Hypothalamus (tissue), 51 donors: ENCODE data around the gene ARHGEF28.

Experiments
- DNase-seq, 51 donors: peaks; one replicate each; lab custom pipeline; 2025; lab: John Stamatoyannopoulos, UW

ARHGEF28 gene

GRCh38 chr5:73727470-73727869 is 101.5 kb downstream of the ARHGEF28 start:
- DNase-seq, result no peak

GRCh38 chr5:73728493-73729273 is 102.7 kb downstream of the ARHGEF28 start:
- DNase-seq, result no peak

- no peak for DNase-seq
These were observed 103.3 kb downstream of the ARHGEF28 start for GRCh38 chr5:73729329-73729728.

- no peak for DNase-seq
These were observed 106.0 kb downstream of the ARHGEF28 start for GRCh38 chr5:73732045-73732444.

- DNase-seq, result no peak
These were observed 107.2 kb downstream of the ARHGEF28 start for GRCh38 chr5:73733219-73733618.

- DNase-seq, result no peak
These were observed 109.2 kb downstream of the ARHGEF28 start for GRCh38 chr5:73735032-73735734.

- no peak for DNase-seq
These were observed 113.7 kb downstream of the ARHGEF28 start for GRCh38 chr5:73739650-73740049.

GRCh38 chr5:73740274-73740790 is 114.3 kb downstream of the ARHGEF28 start:
- DNase-seq, result no peak

- DNase-seq, result no peak
These were observed 117.2 kb downstream of the ARHGEF28 start for GRCh38 chr5:73743161-73743560.

- DNase-seq, result no peak
These were observed 119.8 kb downstream of the ARHGEF28 start for GRCh38 chr5:73745836-73746235.

- DNase-seq, result no peak
These were observed 120.6 kb downstream of the ARHGEF28 start for GRCh38 chr5:73746608-73747007.

- no peak for DNase-seq
These were observed 121.8 kb downstream of the ARHGEF28 start for GRCh38 chr5:73747696-73748380.

- DNase-seq, result no peak
These were observed 122.8 kb downstream of the ARHGEF28 start for GRCh38 chr5:73748510-73749400.

- no peak for DNase-seq
These were observed 123.7 kb downstream of the ARHGEF28 start for GRCh38 chr5:73749485-73750270.

GRCh38 chr5:73751254-73751914 is 125.4 kb downstream of the ARHGEF28 start:
- DNase-seq, result no peak

- DNase-seq, result no peak
These were observed 128.3 kb downstream of the ARHGEF28 start for GRCh38 chr5:73754254-73754653.

- no peak for DNase-seq
These were observed 131.4 kb downstream of the ARHGEF28 start for GRCh38 chr5:73757416-73757815.

GRCh38 chr5:73759771-73760170 is 133.8 kb downstream of the ARHGEF28 start:
- no peak for DNase-seq
